AG04450 (cell line): ENCODE results near the gene SMARCD3. TPM values are rescaled to one million over a fixed set of nuclear protein-coding genes. Genes with fewer than 3 reads are reported as not detected.

Experiments used
- CTCF ChIA-PET: fragments of 300-600, 350-600 bp; formaldehyde crosslinking; extraction: SDS; loops from one replicate; lab custom pipeline; 2022; ENCODE audit warnings: antibody characterized with exemption, inconsistent platforms; lab: Charles Lee
- POLR2A ChIA-PET: fragments of 350-600 bp; formaldehyde crosslinking; extraction: SDS; loops from one replicate; lab custom pipeline; 2021; ENCODE audit warnings: antibody characterized with exemption, inconsistent platforms; lab: Yijun Ruan, JAX
- DNase-seq: peaks from one replicate; pipeline ENCODE4 v3.0.0-alpha.2; 2011; ENCODE audit warnings: low read depth, low spot score
- H3K27ac ChIP-seq: one replicate; pipeline ENCODE4 v1.5.1; 2012; ENCODE audit warnings: low read depth, low read length, control low read depth
- H3K27me3 ChIP-seq: one replicate; pipeline ENCODE4 v1.6.0; 2012; ENCODE audit warnings: low read length; ENCODE audit not compliant: control insufficient read depth, insufficient read depth
- H3K4me3 ChIP-seq: 2 replicates; pipeline ENCODE4 v1.5.1; 2011; ENCODE audit warnings: mild to moderate bottlenecking, low read depth, low read length, control low read depth
- H3K9me3 ChIP-seq: 2 replicates; pipeline ENCODE4 v1.5.1; 2012; ENCODE audit warnings: low read length; ENCODE audit not compliant: control insufficient read depth, insufficient read depth
- CTCF ChIP-seq: IDR thresholded peaks from 2 replicates; pipeline ENCODE4 v1.5.1; 2011; ENCODE audit warnings: low read depth, low read length, control low read depth, inconsistent platforms
- polyA plus RNA-seq: library from polyadenylated mRNA; depleted of rRNA; stranded (reverse); fragments of >200 nt; gene quantifications from 2 replicates; pipeline ENCODE4 v1.2.3, GENCODE V29; 2011

The SMARCD3 gene
- polyA plus RNA-seq, 1 experiment: 39.2 TPM

- H3K27me3 ChIP-seq: no peaks in the 10 kb centered on the region
- DNase-seq: no peak
- CTCF ChIA-PET: interaction anchor here (0.9 to 2.3 kb wide), 6 partner anchors 10 to 120 kb away, joined by 3 to 7 read pairs (median 4); no protein-coding TSS in a partner anchor
- POLR2A ChIA-PET: interaction anchor here (1.3 kb wide), 1 partner anchor 20 kb away, joined by 6 read pairs; the partner anchor contains the start of gene ABCF2
- peak overlapping the region; percentile 73 for H3K4me3 ChIP-seq
- no peak for TF ChIP-seq CTCF
- H3K27ac ChIP-seq: peak overlapping the region; percentile 31
- no peaks in the 10 kb centered on the region; the same call in 1 of the 2 replicates for H3K9me3 ChIP-seq
Observed at GRCh38 chr7:151246851-151247580, 1.5 kb downstream of the SMARCD3 start.

GRCh38 chr7:151246102-151246850, 2.2 kb downstream of the SMARCD3 start:
- DNase-seq: no peak
- ChIA-PET POLR2A (interaction anchor here (1.0 kb wide), 1 partner anchor 19 kb away, joined by 6 read pairs; the partner anchor contains the start of gene ABCF2), CTCF (interaction anchor here (0.7 to 5.1 kb wide), 7 partner anchors 9 to 108 kb away, joined by 3 to 64 read pairs (median 4); partner anchors contain the start of genes ABCF2 and CHPF2)
- Histone ChIP-seq H3K27ac (no peak overlapping the region), H3K27me3 (no peaks in the 10 kb centered on the region), H3K9me3 (no peaks in the 10 kb centered on the region), H3K4me3 (peak overlapping the region; percentile 25)
- no peak for TF ChIP-seq CTCF

- H3K27me3 ChIP-seq: no peaks in the 10 kb centered on the region
- DNase-seq: no peak
- POLR2A ChIA-PET: interaction anchor here (1.0 kb wide), 1 partner anchor 18 kb away, joined by 6 read pairs; the partner anchor contains the start of gene ABCF2
- H3K27ac ChIP-seq: no peak overlapping the region
- H3K9me3 ChIP-seq: no peaks in the 10 kb centered on the region
- H3K4me3 ChIP-seq: peak overlapping the region; percentile 37
- TF ChIP-seq CTCF: peak; percentile 44
- CTCF ChIA-PET: interaction anchor here (0.7 to 5.1 kb wide), 8 partner anchors 9 to 108 kb away, joined by 3 to 64 read pairs (median 6); partner anchors contain the start of genes ABCF2 and CHPF2
Observed at GRCh38 chr7:151245360-151246101, 3.0 kb downstream of the SMARCD3 start.

- no peaks in the 10 kb centered on the region for H3K9me3 ChIP-seq
- CTCF ChIA-PET: interaction anchor here (0.9 to 5.1 kb wide), 21 partner anchors 8 to 203 kb away, joined by 3 to 64 read pairs (median 5); partner anchors contain the start of genes ABCF2, CHPF2 and H2BK1
- H3K27me3 ChIP-seq: no peaks in the 10 kb centered on the region
- no peak for TF ChIP-seq CTCF
- DNase-seq: no peak
- no peak overlapping the region for H3K27ac ChIP-seq
- POLR2A ChIA-PET: interaction anchor here (0.6 to 1.2 kb wide), 2 partner anchors 18 to 139 kb away, joined by 4 to 5 read pairs; partner anchors contain the start of gene ABCF2
- peak overlapping the region; percentile 37 for H3K4me3 ChIP-seq
Observed at GRCh38 chr7:151244841-151245346, 3.6 kb downstream of the SMARCD3 start.
